ENCODE results near the gene SLC1A7. TPM values are rescaled to one million over a fixed set of nuclear protein-coding genes. Genes with fewer than 3 reads are reported as not detected.
A peak's percentile ranks its signal among the peaks of the same experiment; 100 is the strongest.
"Not testable (repeated sequence)": the region's sequence is repeated elsewhere in the genome, so short reads cannot be mapped to it uniquely, and the experiment has no call there.

The SLC1A7 gene
- total RNA-seq, 6 experiments from 2014 or later, result 0.31 to 1.3 (median 0.61) TPM

DNA sequence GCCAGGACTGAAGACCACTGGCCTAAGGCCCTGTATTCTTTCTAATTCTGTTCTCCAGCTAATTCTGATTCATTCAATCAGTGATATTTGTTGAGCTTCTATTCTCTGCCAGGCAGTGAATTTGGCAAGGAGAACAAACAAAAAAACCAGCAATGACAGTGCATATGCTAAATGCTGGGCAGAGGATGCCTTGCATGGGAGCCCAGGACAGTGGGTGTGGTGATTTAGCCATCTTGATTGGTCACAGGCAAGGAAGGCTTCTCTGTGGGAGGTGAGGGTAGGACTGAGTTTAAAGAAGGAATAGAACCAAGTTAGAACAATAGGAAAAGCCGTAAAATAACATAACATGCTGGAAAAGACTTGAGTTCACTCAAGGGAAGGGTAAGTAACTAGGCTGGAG is 45.0 kb upstream of the SLC1A7 start:
- WGBS (ENCODE audit: insufficient coverage, low coverage, low lambda C conversion rate, missing lambda C conversion rate), result 100% methylated on average over 1 of the region's 1 CpG
- Histone ChIP-seq H3K36me3 (no peaks in the 10 kb centered on the region), H3K4me1 (peaks cover 0 to 51% (median 19%) of the 10 kb centered on the region in 4 donors), H3K4me3 (no peak overlapping the region), H3K27ac (peak overlapping the region in 1 of 3 donors; percentile 0), H3K9me3 (no peaks in the 10 kb centered on the region), H3K27me3 (no peaks in the 10 kb centered on the region)
- ATAC-seq (no peak), DNase-seq (no peak)
- TF ChIP-seq, protein P1, sequence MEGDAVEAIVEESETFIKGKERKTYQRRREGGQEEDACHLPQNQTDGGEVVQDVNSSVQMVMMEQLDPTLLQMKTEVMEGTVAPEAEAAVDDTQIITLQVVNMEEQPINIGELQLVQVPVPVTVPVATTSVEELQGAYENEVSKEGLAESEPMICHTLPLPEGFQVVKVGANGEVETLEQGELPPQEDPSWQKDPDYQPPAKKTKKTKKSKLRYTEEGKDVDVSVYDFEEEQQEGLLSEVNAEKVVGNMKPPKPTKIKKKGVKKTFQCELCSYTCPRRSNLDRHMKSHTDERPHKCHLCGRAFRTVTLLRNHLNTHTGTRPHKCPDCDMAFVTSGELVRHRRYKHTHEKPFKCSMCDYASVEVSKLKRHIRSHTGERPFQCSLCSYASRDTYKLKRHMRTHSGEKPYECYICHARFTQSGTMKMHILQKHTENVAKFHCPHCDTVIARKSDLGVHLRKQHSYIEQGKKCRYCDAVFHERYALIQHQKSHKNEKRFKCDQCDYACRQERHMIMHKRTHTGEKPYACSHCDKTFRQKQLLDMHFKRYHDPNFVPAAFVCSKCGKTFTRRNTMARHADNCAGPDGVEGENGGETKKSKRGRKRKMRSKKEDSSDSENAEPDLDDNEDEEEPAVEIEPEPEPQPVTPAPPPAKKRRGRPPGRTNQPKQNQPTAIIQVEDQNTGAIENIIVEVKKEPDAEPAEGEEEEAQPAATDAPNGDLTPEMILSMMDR (IDR thresholded peaks at IDR 0.05), result no peak
- TF ChIP-seq POLR2A (IDR thresholded peaks at IDR 0.05), result no peak
- intact Hi-C loops (cut with DNase I), result loop anchor here in 1 of 2 donors (10.0 kb wide), 1 partner anchor 273 kb away; no protein-coding TSS in a partner anchor

DNA sequence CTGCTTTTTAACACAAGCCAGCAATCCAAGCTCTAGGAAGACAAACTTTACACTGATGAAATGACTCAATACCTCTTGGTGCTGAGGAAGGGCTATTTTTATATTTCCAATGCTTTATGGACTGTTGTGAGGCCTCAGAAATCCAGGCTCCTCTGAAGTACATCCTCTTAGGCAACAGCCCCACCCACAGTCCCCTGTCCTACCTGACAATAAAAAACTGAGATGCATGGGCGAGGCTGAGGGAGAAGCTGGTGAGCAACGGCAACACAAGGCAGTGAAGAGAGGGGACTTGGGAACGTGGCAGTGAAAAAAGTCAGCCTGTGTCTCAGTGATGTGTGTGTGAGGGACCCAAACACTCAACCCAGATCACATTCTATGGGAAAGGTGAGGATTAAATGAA is 44.1 kb upstream of the SLC1A7 start:
- no peak for DNase-seq
- no peaks in the 10 kb centered on the region for H3K27me3 ChIP-seq
- H3K27ac ChIP-seq, result no peak overlapping the region
- no peak for TF ChIP-seq POLR2A (IDR thresholded peaks at IDR 0.05)
- TF ChIP-seq, protein P1 (IDR thresholded peaks at IDR 0.05), result no peak
- 74% methylated on average over 3 of the region's 3 CpGs for WGBS (ENCODE audit: insufficient coverage, low coverage, low lambda C conversion rate, missing lambda C conversion rate)
- H3K4me3 ChIP-seq, result no peak overlapping the region
- no peaks in the 10 kb centered on the region for H3K36me3 ChIP-seq
- H3K4me1 ChIP-seq, result peaks cover 0 to 57% (median 23%) of the 10 kb centered on the region in 4 donors
- intact Hi-C loops (cut with DNase I), result loop anchor here in 1 of 2 donors (10.0 kb wide), 1 partner anchor 272 kb away; no protein-coding TSS in a partner anchor
- ATAC-seq, result no peak
- no peaks in the 10 kb centered on the region for H3K9me3 ChIP-seq

DNA sequence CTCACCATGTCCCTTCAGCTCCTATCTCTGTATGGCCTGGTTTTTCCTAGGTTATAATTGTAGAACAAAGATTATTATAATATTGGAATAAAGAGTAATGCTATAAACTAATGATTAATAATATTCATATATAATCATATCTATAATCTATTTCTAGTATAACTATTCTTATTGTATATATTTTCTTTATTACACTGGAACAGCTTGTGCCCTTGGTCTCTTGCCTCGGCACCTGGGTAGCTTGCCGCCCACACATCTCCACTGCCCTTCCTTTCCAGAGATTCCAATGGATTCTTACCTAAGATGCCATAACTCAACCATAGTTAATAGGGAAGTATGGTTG is 43.5 kb upstream of the SLC1A7 start:
- intact Hi-C loops (cut with DNase I), result loop anchor here in 1 of 2 donors (10.0 kb wide), 1 partner anchor 271 kb away; no protein-coding TSS in a partner anchor
- not testable (repeated sequence) for DNase-seq, H3K9me3 ChIP-seq, H3K27ac ChIP-seq, H3K27me3 ChIP-seq, ATAC-seq, H3K4me3 ChIP-seq, H3K36me3 ChIP-seq
- WGBS (ENCODE audit: insufficient coverage, low coverage, low lambda C conversion rate, missing lambda C conversion rate), result 30% methylated on average over 2 of the region's 2 CpGs
- TF ChIP-seq, protein P1 (IDR thresholded peaks at IDR 0.05), result peak in 1 of 4 donors; percentile 13
- peaks cover 0 to 54% (median 23%) of the 10 kb centered on the region in 4 donors for H3K4me1 ChIP-seq

DNA sequence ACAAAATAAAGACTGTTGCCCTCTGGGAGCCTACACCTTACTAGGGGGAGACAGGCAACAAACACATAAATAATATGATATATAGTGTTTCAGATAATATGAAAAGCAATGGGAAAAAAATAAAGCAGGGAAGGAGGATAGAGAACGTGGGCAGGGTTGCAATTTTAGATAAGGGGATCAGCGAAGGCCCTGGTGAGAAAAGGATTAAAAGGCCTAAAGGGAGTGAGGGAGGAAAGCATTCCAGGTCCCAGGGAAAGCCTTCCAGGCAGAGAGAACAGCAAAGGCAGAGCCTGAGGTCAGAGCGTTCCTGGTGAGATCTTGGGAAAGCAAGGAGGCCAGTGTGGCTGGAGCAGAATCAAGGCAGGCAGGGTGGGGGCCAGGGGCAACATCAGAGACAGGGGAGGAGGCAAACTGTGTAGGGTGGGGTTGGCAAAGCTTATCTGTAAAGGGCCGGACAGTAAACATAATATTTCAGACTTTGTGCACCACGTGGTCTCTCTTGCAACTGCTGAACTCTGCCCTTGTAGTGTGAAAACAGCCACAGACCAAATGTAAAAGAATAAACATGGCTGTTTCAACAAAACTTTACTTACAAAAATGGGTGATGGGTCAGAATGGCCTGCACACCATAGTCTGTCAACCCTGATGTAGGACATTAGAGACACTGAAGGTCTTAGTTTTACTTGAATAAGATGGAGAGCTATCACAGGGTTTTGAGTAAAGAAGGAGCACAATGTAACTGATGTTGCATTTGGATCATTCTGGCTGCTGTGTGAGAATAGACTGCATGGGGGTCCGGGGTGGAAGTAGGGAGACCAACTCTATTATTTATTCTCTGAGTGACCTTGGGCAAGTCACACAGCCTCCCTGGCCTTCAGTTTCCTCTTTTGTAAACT is 40.9 kb upstream of the SLC1A7 start:
- ATAC-seq, result peak; percentile 83 to 94 (median 92)
- H3K4me3 ChIP-seq, result no peak overlapping the region
- no peaks in the 10 kb centered on the region for H3K36me3 ChIP-seq
- TF ChIP-seq, protein P1 (IDR thresholded peaks at IDR 0.05), result no peak
- no peak for TF ChIP-seq POLR2A (IDR thresholded peaks at IDR 0.05)
- intact Hi-C loops (cut with DNase I), result loop anchor here in 1 of 2 donors (10.0 kb wide), 1 partner anchor 269 kb away; no protein-coding TSS in a partner anchor
- peak; percentile 69 to 94 (median 90) for DNase-seq
- WGBS (ENCODE audit: insufficient coverage, low coverage, low lambda C conversion rate, missing lambda C conversion rate), result 23% methylated on average over 6 of the region's 6 CpGs
- H3K4me1 ChIP-seq, result peaks cover 0 to 44% (median 20%) of the 10 kb centered on the region in 4 donors
- no peaks in the 10 kb centered on the region for H3K27me3 ChIP-seq
- peak overlapping the region; percentile 30 to 73 (median 67) for H3K27ac ChIP-seq
- no peaks in the 10 kb centered on the region for H3K9me3 ChIP-seq
